Fibroblast of skin of left biceps (primary cell): ENCODE results near the gene AP1B1.

Experiments
- DNase-seq, 2 experiments: peaks; one replicate each; pipeline ENCODE4 v3.0.0-alpha.2; 2013; ENCODE audit warnings: low read depth in 2 of 2

Gene AP1B1

GRCh38 chr22:29300807-29301601 lies 87.4 kb downstream of the AP1B1 start:
- DNase-seq: no peak

DNA sequence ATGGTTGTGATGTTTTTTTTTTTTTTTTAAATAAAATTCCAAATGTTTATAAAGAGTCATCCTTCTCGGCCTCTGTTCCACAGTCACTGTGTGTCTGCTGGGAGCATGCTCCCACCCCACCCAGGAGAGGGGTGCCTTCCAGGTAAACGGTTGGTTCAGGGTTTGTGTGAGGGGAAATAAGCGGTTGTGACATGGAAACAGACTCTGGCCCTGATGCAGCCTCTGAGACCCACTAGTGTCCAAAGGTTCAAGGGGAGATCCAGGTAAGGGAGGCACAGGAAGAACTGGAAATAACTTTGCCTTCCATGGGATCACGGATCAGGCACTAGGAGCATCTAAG lies 87.9 kb downstream of the AP1B1 start:
- DNase-seq: no peak

DNA sequence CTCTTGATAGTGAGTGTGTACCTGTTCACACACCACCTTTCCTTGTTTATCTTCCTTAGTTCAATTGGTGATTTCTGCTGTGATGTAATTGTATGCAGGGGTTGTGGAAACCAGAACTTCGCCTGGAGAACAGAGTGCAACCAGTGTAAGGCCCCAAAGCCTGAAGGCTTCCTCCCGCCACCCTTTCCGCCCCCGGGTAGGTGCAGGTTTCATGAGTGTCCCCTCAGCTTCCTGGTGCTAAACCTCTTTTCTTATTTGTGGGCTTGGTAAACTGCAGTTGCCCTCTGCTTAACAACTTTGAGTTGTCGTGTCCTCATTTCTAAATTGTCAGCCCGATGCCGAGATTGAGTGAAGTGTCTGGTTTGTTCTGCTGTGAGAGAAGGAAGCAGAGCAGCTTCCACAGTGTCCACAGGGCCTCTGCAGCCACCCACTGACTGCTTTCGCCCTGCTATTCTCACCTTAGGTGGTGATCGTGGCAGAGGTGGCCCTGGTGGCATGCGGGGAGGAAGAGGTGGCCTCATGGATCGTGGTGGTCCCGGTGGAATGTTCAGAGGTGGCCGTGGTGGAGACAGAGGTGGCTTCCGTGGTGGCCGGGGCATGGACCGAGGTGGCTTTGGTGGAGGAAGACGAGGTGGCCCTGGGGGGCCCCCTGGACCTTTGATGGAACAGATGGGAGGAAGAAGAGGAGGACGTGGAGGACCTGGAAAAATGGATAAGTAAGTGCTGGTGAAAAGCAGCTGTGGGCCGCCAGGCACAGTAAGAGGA lies 89.1 kb downstream of the AP1B1 start:
- DNase-seq: no peak

GRCh38 chr22:29298641-29299040 lies 89.7 kb downstream of the AP1B1 start:
- no peak for DNase-seq

DNA sequence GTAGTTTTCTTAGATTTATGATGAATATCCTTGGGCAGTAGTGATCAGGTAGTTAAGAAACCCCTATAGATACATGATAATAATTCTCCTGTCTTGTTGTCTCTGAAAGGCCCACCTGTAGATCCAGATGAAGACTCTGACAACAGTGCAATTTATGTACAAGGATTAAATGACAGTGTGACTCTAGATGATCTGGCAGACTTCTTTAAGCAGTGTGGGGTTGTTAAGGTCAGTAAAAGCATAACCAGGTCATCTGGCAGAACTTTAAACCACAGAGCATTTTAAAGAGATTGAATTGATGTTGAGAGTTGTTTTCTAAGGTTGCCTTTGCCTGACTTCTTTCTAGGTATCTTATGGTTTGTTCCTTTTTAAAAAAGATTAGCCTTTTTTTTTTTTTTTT lies 96.0 kb downstream of the AP1B1 start:
- DNase-seq: no peak

GRCh38 chr22:29291215-29291614 lies 97.2 kb downstream of the AP1B1 start:
- DNase-seq: no peak

DNA sequence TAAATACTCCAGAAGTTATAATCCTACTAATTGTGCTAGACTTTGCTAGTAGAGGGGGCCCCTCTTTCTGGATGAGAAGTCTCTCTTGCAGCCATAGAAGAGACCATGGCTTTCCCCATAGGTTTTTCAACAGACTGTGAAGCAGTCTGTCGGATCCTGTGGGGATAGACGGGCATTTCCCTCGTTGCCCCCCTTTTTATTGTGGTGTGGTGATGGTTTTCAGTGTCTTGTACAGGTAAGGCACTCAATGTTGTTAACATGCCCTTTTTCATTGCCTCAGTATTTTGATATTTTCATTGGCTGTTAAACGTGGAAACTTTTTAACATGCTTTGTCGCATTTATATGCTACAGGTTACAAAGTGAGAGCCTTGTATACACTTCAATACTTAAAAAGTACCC lies 98.3 kb downstream of the AP1B1 start:
- DNase-seq: no peak

DNA sequence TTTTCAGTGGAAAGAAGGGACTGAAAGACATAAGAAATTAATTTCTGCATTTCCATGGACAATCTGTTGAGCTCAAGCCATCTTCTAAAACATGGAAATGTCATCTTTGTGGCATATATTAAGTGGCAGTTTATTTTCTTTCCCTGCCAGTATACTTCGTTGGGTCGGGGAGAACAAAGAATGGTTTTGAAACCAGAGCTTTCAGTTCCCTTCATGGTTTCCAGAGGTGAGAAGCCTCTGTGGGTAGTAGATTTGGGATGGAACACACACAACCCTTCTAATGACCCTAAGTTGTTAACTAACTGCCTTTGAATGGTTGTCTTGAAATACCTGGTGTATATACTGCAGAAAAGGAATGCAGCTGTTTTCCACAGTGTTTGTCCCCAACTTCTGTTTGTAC lies 99.5 kb downstream of the AP1B1 start:
- no peak for DNase-seq

- DNase-seq: no peak
These were observed 104.2 kb downstream of the AP1B1 start for GRCh38 chr22:29284196-29284595.

DNA sequence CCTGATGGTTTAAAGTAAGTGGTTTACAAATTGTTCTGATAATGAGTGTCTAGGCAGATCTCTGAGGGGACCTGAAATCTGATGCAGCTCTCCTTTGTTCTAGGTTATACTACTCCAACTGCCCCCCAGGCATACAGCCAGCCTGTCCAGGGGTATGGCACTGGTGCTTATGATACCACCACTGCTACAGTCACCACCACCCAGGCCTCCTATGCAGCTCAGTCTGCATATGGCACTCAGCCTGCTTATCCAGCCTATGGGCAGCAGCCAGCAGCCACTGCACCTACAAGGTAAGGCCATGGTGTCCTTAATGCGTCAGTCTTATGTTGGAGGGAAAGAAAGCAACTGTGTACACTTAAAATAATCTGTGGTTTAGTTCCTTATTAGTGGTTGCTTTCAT lies 110.4 kb downstream of the AP1B1 start:
- no peak for DNase-seq
